NCI-H2029 treated with DMSO at 0.1 percent for 48 hours (cell line): ENCODE measurements around the gene PPP1R13B.

Experiments
- DNase-seq: peaks from one replicate; lab custom pipeline; 2025; lab: John Stamatoyannopoulos, UW

The PPP1R13B gene

GRCh38 chr14:103714063-103714724 is 133.2 kb downstream of the PPP1R13B start:
- no peak for DNase-seq

- no peak for DNase-seq
Observed at GRCh38 chr14:103713304-103714062, 133.9 kb downstream of the PPP1R13B start.

- no peak for DNase-seq
Observed at GRCh38 chr14:103712633-103713247, 134.6 kb downstream of the PPP1R13B start.

DNA sequence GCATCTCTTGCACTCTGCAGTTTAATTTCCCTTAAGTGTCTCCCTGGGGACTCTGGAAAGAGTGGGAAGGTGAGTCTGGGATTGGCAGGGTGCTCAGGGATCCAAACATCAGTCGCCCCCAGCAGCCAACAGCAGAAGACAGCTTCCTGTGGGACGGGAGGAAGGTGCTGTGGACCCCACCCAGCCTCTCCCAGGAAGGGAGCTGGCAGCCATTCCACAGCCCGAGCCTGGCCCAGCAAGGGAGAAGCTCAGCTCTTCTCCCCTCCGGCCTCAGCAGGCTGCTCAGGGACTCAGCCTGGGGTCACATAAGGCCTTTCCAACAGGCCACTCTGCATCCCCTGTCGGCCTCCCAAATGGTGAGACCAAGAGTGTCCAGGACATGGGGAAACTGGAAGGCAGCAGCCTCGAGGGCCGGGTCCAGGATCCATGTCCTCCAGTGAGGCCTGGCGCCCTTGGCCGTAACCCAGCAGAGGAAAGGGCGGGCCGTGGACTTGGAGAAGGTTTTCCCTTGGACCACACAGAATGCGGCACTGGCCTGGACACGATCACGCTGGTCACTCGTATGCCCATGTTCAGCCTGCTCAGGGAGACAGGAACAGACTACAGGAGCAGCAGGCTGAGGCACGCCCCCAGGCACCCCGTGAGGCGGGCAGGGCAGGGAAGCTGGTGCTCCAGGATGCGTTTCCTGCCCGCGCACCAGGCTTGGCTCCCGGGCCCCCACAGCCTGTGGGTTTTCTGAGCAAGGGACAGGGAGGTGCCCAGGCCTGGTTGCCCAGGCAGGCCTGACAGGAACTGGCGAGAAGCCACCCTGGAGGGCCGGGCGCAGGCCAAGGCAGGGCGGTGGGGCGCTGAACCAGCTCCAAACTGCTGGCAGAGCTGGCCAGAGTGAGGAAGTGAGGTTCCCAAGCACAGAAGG is 135.6 kb downstream of the PPP1R13B start:
- no peak for DNase-seq

- no peak for DNase-seq
Observed at GRCh38 chr14:103710771-103711377, 136.5 kb downstream of the PPP1R13B start.

GRCh38 chr14:103709814-103710213 is 137.6 kb downstream of the PPP1R13B start:
- no peak for DNase-seq

DNA sequence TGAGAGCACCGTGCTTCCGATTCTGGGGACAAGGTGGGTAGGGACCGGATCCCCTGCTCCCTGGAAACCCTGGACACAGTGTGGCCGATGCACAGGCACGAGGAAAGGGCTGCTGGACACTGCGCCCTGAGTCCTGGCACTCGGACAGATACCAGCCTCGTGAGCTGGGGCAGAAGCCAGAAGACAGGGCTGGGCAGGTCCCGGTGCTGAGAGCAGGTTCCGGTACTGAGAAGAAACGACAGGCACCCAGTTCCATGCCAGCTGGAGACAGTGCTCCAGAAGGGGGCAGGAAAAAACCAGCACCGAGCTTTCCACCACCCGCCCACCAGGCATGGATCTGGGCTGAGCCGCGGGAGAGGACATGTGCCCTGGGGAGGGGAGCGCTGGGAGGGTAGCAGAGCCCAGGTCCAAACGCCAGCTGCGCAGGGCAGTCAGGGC is 138.6 kb downstream of the PPP1R13B start:
- no peak for DNase-seq

- no peak for DNase-seq
Observed at GRCh38 chr14:103707329-103708263, 139.8 kb downstream of the PPP1R13B start.

GRCh38 chr14:103706551-103707328 is 140.6 kb downstream of the PPP1R13B start:
- no peak for DNase-seq

GRCh38 chr14:103705504-103706284 is 141.7 kb downstream of the PPP1R13B start:
- DNase-seq, result no peak

DNA sequence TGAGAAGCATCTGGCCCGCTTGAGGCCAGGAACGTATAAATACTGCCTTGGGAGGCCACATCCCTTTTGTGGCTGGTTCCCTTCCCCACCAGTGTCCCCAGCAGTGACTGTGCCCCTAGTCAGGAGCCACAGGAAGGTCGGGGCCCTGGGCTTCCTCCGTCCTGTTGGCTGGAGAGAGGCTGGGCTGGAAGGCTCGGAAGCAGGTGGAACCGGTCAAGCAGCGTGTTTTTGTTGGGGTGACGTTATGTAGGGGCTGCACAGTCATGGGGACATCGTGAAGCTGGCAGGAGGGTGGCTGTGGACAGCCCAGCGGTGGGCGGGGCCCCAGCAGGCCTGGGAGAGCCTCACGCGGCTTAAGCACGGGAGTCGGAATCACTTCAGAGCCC is 142.3 kb downstream of the PPP1R13B start:
- no peak for DNase-seq

DNA sequence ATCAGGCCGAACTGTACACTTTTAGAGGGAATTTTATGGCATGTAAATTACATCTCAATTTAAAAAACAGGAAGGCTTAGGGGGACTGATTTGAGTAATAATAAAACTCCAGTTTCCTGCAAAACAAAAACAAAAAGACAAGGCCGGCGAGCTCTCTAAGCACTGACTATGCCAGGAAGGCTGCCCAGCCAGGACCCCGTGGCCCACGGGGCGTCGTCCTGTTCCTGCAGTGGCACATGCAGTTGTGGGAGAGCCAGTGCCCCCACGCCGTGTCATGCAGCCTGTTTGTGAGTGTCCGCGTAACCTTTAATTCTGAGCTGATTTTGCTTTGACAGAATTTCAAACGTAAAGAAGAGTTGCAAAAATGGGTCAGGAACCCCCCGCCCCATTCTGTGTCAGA is 142.7 kb downstream of the PPP1R13B start:
- no peak for DNase-seq

DNA sequence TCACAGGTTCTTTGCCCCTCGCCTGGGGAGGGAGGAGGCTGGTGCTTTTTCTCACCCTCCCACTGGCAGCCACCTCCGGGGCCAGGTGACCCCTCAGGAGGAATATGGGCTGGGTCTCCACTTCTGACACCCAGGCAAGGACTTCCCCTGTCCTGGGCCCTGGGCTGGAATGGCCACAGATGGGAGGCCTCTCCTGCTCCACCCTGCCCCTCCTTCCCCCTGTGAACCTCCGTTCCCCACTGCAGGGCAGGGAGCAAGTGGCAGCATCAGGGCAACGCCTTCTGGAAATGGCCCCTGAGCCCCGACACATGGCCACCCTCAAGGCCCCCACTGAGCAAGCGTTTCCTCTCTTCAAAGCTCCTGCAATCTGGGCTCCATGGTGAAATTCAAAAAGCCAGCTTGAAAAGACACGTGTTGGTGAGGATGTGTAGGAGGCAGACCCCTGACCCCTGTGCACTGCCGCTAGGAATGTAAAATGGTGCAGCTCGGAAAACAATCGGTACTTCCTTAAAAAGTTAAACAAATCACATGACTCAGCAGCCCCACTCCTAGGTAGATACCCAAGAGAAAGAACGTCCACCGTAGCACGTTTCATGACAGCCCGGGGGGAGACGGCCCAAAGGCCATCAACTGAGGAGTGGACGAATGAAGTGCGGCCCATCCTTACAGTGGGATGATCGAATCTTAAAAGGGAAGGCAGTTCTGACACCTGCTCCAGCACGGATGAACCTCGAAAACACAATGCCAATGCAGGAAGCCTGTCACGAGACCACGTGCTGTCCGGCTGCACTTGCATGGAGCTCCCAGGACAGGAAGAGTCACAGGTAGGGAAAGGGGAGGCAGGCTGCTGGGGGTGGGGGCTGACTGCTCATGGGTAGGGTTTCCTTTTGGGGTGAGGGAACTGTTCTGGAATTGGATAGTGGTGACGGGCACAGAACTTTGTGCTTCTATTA is 143.7 kb downstream of the PPP1R13B start:
- no peak for DNase-seq

DNA sequence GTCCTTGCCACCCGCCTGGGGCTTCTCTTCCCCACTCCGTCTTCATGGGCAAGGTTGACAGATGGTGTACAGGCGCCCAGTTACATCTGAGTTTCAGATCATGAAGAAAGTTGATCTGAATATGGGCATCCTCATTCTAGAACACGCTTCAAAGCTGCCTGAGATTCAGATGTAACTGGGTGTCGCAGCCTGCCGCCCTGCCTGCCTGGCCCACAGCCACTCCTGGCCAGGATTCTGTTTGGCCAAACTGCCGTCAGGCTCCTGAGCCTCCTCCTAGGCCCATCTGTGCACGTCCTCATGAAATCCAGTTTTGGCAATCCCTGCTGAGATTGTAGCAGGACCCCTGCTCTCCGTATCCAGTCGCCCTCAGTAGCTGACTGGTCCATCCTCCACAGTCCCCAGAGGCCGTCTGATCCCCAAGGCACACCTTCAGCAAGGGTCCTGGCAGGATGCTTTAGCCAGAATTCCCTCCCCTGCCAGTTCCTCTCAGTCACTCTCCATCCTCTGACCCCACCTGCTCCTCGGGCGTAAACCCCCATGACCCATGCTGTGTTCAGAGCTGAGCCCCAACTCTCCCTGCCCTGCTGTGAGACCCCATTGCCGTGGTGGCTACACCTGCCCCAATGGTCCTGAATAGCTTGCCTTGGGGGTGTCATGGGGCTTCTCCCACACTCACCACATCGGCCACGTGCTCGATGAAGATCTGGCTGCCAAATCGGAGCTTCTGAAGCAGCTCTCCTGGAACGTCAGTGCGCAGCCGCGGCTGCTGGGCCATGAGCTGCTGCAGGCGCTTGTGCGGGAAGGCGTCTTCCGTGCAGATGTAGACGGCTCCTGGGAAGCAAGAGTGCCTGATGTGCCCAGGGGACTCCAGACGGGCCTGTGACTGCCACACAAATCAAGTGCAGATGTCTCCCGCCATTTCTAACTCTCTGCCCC is 144.6 kb downstream of the PPP1R13B start:
- no peak for DNase-seq

DNA sequence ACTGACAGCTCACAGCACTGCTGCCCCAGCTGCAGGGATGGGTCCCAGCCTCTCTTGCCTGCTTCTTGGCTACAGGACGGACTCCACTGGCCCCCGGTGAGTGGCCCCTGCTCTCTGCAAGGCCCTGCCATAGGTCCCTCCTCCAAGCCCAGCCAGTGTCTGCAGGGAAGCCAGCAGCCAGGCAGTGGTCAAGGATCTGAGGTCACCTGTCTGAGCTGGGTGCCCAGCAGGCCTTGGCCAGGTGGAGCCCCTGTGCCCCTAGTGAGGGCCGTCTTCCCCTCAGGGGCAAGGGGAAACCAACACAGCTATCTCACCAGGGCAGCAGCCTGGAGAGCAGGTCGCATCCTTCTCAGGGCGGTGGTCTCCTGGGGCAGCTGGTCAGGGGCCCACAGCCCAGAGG is 145.3 kb downstream of the PPP1R13B start:
- DNase-seq, result no peak

DNA sequence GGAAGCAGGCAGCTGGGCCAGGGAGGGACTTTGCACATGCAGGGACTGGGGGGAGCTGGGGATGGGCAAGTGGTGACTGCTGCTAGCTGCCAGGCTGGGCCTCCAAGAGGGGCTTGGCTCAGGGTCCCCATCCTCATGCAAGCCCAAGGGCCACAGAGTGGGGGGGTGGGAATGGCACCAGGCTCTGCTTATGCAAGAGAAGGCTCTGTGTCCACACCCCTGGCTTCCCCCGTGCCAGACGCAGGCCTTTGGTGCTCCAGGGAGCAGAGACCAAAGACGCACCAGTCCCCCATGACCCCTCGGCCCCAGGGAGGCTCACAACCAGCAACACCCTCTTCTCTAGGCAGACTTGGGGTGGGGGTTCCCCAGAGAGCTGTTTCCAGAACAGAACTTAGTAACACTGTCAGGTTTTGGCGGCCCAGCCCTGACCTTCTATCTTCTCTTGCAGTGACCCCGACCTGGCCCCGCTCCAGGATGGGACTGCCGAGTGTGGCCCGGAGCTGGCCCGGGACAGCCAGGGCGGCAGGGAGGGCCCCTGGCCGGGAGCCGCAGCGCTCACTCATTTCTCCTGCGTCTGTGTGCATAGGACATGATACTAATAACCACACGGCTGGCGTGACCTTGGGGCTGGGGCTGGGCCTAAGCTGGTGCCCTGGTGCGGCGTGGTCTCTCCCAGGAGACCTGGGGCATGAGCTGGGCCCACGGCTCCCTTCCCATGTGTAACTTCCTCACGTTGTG is 146.5 kb downstream of the PPP1R13B start:
- no peak for DNase-seq
